HL-60 (cell line): ENCODE data around the gene TCP1.
A peak's percentile ranks its signal among the peaks of the same experiment; 100 is the strongest.

Experiments
- DNase-seq, 2 experiments: peaks; one replicate each; pipeline ENCODE4 v3.0.0-alpha.2; 2010 to 2020; ENCODE audit warnings: low read depth in 1 of 2, low spot score in 1 of 2
- H3K27ac ChIP-seq: fragments of 250-450 bp; sonication (Bioruptor Pico); replicated peaks from 2 replicates; pipeline ENCODE4 v1.5.1; 2020; ENCODE audit warnings: mild to moderate bottlenecking, moderate library complexity
- H3K27me3 ChIP-seq: fragments of 250-450 bp; sonication (Bioruptor Pico); 2 replicates; pipeline ENCODE4 v1.5.1; 2021; ENCODE audit warnings: mild to moderate bottlenecking, moderate library complexity; ENCODE audit not compliant: insufficient read depth, poor library complexity, severe bottlenecking
- H3K4me3 ChIP-seq: replicated peaks from 2 replicates; pipeline ENCODE4 v1.5.1; 2011; ENCODE audit warnings: mild to moderate bottlenecking, control low read depth, low read length; ENCODE audit not compliant: insufficient read depth
- CTCF ChIP-seq: IDR thresholded peaks from one replicate; pipeline ENCODE4 v1.5.1; 2011; ENCODE audit warnings: low read length, control low read depth, inconsistent platforms; ENCODE audit not compliant: insufficient read depth
- GABPA ChIP-seq: IDR thresholded peaks from 2 replicates; pipeline ENCODE4 v1.6.1; 2012; ENCODE audit warnings: low read depth
- POLR2AphosphoS5 ChIP-seq: IDR thresholded peaks from 2 replicates; pipeline ENCODE4 v1.6.1; 2012; ENCODE audit warnings: low read depth
- REST ChIP-seq: IDR thresholded peaks from 2 replicates; pipeline ENCODE4 v1.6.1; 2012; ENCODE audit warnings: low read depth; ENCODE audit not compliant: insufficient replicate concordance
- SPI1 ChIP-seq: IDR thresholded peaks from 2 replicates; pipeline ENCODE4 v1.6.1; 2012; ENCODE audit warnings: low read depth, mild to moderate bottlenecking, borderline replicate concordance

The TCP1 gene

GRCh38 chr6:159788753-159789376 is 537 bp downstream of the TCP1 start:
- DNase-seq = peak in 1 of 2 experiments; percentile 25
- no peaks in the 10 kb centered on the region for H3K27me3 ChIP-seq
- H3K4me3 ChIP-seq = peak overlapping the region; percentile 91
- TF ChIP-seq GABPA = no peak
- TF ChIP-seq POLR2AphosphoS5 = no peak; the same call in 1 of the 2 replicates
- TF ChIP-seq REST = no peak
- TF ChIP-seq CTCF = no peak
- TF ChIP-seq SPI1 = no peak
- H3K27ac ChIP-seq = peak overlapping the region; percentile 87

- TF ChIP-seq GABPA (no peak), SPI1 (no peak), CTCF (no peak), REST (no peak), POLR2AphosphoS5 (no peak)
- Histone ChIP-seq H3K27ac (peak overlapping the region; percentile 87), H3K4me3 (peak overlapping the region; percentile 91), H3K27me3 (no peaks in the 10 kb centered on the region)
- no peak for DNase-seq
Observed at GRCh38 chr6:159788276-159788675, 1.1 kb downstream of the TCP1 start.

GRCh38 chr6:159778542-159779103 is 10.8 kb downstream of the TCP1 start:
- no peak overlapping the region for H3K27ac ChIP-seq
- H3K27me3 ChIP-seq = no peaks in the 10 kb centered on the region
- DNase-seq = no peak
- TF ChIP-seq CTCF (no peak), POLR2AphosphoS5 (peak; percentile 46; the same call in 1 of the 2 replicates)
- H3K4me3 ChIP-seq = no peak overlapping the region
